Panc1 (cell line): ENCODE data around the gene PEPD. TPM values are rescaled to one million over a fixed set of nuclear protein-coding genes. Genes with fewer than 3 reads are reported as not detected.

Source experiments
- ATAC-seq: fragments of 200-7000 bp; cut with Tn5 transposase; 2 replicates; pipeline ENCODE4 v1.9.1; 2020; ENCODE audit warnings: mild to moderate bottlenecking, moderate library complexity
- BruUV-seq: library from RNA; stranded (reverse); fragments of 400-500 nt; replicated peaks from 2 replicates; lab custom pipeline; 2021; lab: Mats Ljungman, UMichigan
- CTCF ChIA-PET: fragments of 300-600 bp; sonication (Branson Sonifier 250); formaldehyde crosslinking; loops from one replicate; lab custom pipeline; 2022; ENCODE audit warnings: antibody characterized with exemption; lab: Charles Lee
- POLR2A ChIA-PET: fragments of 300-600 bp; sonication (Branson Sonifier 250); formaldehyde crosslinking; loops from one replicate; lab custom pipeline; 2022; ENCODE audit warnings: antibody characterized with exemption; lab: Charles Lee
- DNase-seq: peaks from one replicate; pipeline ENCODE4 v3.0.0-alpha.2; 2010; ENCODE audit warnings: low read depth, low spot score
- H3K27ac ChIP-seq: 2 replicates; pipeline ENCODE4 v1.5.1; 2011; ENCODE audit warnings: mild to moderate bottlenecking, low read length, inconsistent platforms
- H3K27me3 ChIP-seq: fragments of 200-500 bp; sonication (Bioruptor generic); 2 replicates; pipeline ENCODE4 v1.6.0; 2014; ENCODE audit warnings: low read length, inconsistent platforms; ENCODE audit not compliant: control insufficient read depth, insufficient read depth
- H3K36me3 ChIP-seq: fragments of 200-500 bp; sonication (Bioruptor generic); 2 replicates; pipeline ENCODE4 v1.5.1; 2014; ENCODE audit warnings: inconsistent platforms, mild to moderate bottlenecking, low read length, moderate library complexity; ENCODE audit not compliant: control insufficient read depth, insufficient read depth
- H3K4me1 ChIP-seq: 2 replicates; pipeline ENCODE4 v1.5.1; 2011; ENCODE audit warnings: inconsistent platforms, mild to moderate bottlenecking, low read length, moderate library complexity; ENCODE audit not compliant: control insufficient read depth, insufficient read depth
- H3K4me3 ChIP-seq, 2 experiments: 2 replicates each; pipeline ENCODE4 v1.5.1; 2011 to 2012; ENCODE audit warnings: low read depth in 2 of 2, low read length in 2 of 2, mild to moderate bottlenecking in 2 of 2, inconsistent platforms in 1 of 2, moderate library complexity in 1 of 2
- H3K9me3 ChIP-seq: fragments of 200-500 bp; sonication (Bioruptor generic); 2 replicates; pipeline ENCODE4 v1.5.1; 2014; ENCODE audit warnings: low read depth, mild to moderate bottlenecking, inconsistent platforms, low read length, moderate library complexity; ENCODE audit not compliant: control insufficient read depth, insufficient read depth
- POLR2AphosphoS5 ChIP-seq: IDR thresholded peaks from 2 replicates; pipeline ENCODE4 v1.6.1; 2012; ENCODE audit warnings: mild to moderate bottlenecking, low read depth, low read length, moderate library complexity
- SIN3A ChIP-seq: IDR thresholded peaks from 2 replicates; pipeline ENCODE4 v1.6.1; 2012; ENCODE audit warnings: low read depth, mild to moderate bottlenecking, low read length, moderate library complexity, borderline replicate concordance; ENCODE audit not compliant: insufficient read depth
- TCF7L2 ChIP-seq: IDR thresholded peaks from 2 replicates; pipeline ENCODE4 v1.6.1; 2011; ENCODE audit warnings: mild to moderate bottlenecking, low read depth, low read length, inconsistent platforms
- in situ Hi-C: cut with HindIII; loops from 2 replicates; pipeline ENCODE4 v1.10.0; 2016; ENCODE audit warnings: low sequenced_read_pairs, low pct_unique_long_range_greater_than_20kb
- intact Hi-C: fragments of 100-400 bp; cut with micrococcal nuclease; formaldehyde crosslinking; loops from one replicate; pipeline ENCODE4 v1.10.0; 2022; ENCODE audit not compliant: unreplicated experiment
- total RNA-seq: library from RNA; stranded (reverse); gene quantifications from one replicate; pipeline ENCODE4 v1.2.1, GENCODE V29; 2021; ENCODE audit not compliant: unreplicated experiment
- TF ChIP-seq, protein P1 (sequence below): fragments of 450-650 bp; IDR thresholded peaks from 2 replicates; pipeline ENCODE4 v1.5.1; 2017; ENCODE audit warnings: mild to moderate bottlenecking
- TF ChIP-seq, protein P2 (sequence below), 2 experiments: IDR thresholded peaks; 2 replicates each; pipeline ENCODE4 v1.6.1; 2011 to 2012; ENCODE audit warnings: low read depth in 2 of 2, control low read depth in 1 of 2, low read length in 1 of 2, mild to moderate bottlenecking in 1 of 2, moderate library complexity in 1 of 2; ENCODE audit not compliant: insufficient read depth in 1 of 2

Gene PEPD
- total RNA-seq, 1 experiment from 2014 or later = 102 TPM

DNA sequence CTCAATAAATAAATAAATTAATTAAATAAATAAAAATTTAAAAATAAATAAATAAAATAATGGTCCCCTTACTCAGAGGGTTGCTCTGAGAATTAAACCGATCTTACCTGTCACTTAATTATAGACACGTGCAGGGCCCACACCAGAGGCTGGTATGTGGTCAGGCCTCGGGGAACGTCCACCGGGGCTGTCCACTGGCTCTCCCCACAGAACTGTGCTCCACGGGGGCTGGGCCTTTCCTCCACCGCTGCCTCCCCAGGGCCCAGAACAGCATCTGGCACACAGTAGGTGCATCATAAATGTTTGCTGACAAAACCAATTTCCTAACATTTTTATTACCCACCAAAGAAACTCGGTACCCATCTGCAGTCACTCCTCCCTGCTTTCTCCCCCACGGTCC is 78.9 kb downstream of the PEPD start:
- in situ Hi-C loops = no loop called here
- no peaks in the 10 kb centered on the region for H3K27me3 ChIP-seq
- ATAC-seq = no peak
- ChIA-PET CTCF (no interaction called here), POLR2A (no interaction called here)
- H3K9me3 ChIP-seq = no peaks in the 10 kb centered on the region
- H3K4me1 ChIP-seq = no peaks in the 10 kb centered on the region
- BruUV-seq = no TSS peak
- no peak for DNase-seq
- TF ChIP-seq, protein P1, sequence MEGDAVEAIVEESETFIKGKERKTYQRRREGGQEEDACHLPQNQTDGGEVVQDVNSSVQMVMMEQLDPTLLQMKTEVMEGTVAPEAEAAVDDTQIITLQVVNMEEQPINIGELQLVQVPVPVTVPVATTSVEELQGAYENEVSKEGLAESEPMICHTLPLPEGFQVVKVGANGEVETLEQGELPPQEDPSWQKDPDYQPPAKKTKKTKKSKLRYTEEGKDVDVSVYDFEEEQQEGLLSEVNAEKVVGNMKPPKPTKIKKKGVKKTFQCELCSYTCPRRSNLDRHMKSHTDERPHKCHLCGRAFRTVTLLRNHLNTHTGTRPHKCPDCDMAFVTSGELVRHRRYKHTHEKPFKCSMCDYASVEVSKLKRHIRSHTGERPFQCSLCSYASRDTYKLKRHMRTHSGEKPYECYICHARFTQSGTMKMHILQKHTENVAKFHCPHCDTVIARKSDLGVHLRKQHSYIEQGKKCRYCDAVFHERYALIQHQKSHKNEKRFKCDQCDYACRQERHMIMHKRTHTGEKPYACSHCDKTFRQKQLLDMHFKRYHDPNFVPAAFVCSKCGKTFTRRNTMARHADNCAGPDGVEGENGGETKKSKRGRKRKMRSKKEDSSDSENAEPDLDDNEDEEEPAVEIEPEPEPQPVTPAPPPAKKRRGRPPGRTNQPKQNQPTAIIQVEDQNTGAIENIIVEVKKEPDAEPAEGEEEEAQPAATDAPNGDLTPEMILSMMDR = no peak
- TF ChIP-seq SIN3A (no peak), POLR2AphosphoS5 (no peak), TCF7L2 (no peak)
- TF ChIP-seq, protein P2, sequence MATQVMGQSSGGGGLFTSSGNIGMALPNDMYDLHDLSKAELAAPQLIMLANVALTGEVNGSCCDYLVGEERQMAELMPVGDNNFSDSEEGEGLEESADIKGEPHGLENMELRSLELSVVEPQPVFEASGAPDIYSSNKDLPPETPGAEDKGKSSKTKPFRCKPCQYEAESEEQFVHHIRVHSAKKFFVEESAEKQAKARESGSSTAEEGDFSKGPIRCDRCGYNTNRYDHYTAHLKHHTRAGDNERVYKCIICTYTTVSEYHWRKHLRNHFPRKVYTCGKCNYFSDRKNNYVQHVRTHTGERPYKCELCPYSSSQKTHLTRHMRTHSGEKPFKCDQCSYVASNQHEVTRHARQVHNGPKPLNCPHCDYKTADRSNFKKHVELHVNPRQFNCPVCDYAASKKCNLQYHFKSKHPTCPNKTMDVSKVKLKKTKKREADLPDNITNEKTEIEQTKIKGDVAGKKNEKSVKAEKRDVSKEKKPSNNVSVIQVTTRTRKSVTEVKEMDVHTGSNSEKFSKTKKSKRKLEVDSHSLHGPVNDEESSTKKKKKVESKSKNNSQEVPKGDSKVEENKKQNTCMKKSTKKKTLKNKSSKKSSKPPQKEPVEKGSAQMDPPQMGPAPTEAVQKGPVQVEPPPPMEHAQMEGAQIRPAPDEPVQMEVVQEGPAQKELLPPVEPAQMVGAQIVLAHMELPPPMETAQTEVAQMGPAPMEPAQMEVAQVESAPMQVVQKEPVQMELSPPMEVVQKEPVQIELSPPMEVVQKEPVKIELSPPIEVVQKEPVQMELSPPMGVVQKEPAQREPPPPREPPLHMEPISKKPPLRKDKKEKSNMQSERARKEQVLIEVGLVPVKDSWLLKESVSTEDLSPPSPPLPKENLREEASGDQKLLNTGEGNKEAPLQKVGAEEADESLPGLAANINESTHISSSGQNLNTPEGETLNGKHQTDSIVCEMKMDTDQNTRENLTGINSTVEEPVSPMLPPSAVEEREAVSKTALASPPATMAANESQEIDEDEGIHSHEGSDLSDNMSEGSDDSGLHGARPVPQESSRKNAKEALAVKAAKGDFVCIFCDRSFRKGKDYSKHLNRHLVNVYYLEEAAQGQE (IDR thresholded peaks at IDR 0.05; ENCODE audit: insufficient read depth in 1 of 2, low read depth in 2 of 2, low read length in 1 of 2) = no peak
- intact Hi-C loops = no loop called here
- no peak overlapping the region for H3K27ac ChIP-seq
- no peak overlapping the region for H3K4me3 ChIP-seq
- H3K36me3 ChIP-seq = no peaks in the 10 kb centered on the region

DNA sequence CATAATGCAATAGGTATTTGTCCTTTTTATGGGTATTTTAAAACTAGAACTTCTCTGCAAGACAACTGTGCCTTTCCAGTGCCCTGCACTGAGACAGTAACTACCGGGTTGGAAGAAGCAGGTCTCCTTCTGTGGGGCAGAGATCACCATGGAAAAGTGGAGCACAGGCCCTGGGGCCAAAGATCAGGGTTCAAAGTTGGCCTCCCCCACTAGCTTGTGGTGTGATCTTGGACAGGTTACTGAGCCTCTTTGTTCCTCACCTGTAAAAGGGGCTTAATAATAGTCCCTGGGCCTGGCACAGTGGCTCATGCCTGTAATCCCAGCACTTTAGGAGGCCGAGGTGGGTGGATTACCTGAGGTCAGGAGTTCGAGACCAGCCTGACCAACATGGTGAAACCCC is 79.8 kb downstream of the PEPD start:
- no TSS peak for BruUV-seq

More for the DNA sequence above, 79.8 kb downstream of the PEPD start:
- TF ChIP-seq, protein P2 (IDR thresholded peaks at IDR 0.05; ENCODE audit: insufficient read depth in 1 of 2, low read depth in 2 of 2, low read length in 1 of 2) = no peak
- TF ChIP-seq TCF7L2 = no peak
- no peak for TF ChIP-seq POLR2AphosphoS5
- TF ChIP-seq SIN3A = no peak
- TF ChIP-seq, protein P1 = no peak
- ATAC-seq (no peak), DNase-seq (no peak)
- Histone ChIP-seq H3K4me1 (no peaks in the 10 kb centered on the region), H3K27ac (no peak overlapping the region), H3K4me3 (no peak overlapping the region), H3K27me3 (no peaks in the 10 kb centered on the region), H3K9me3 (no peaks in the 10 kb centered on the region), H3K36me3 (no peaks in the 10 kb centered on the region)
- intact Hi-C loops (no loop called here), in situ Hi-C loops (no loop called here)
- CTCF ChIA-PET = no interaction called here
- POLR2A ChIA-PET = no interaction called here
